GM12865 (cell line): ENCODE results near the gene NRP2.

Experiments used
- DNase-seq: peaks from one replicate; pipeline ENCODE4 v3.0.0; 2010; ENCODE audit warnings: low read depth
- H3K4me3 ChIP-seq: 2 replicates; pipeline ENCODE4 v1.5.1; 2011; ENCODE audit warnings: mild to moderate bottlenecking, low read depth, low read length, control low read depth
- CTCF ChIP-seq: IDR thresholded peaks from 2 replicates; pipeline ENCODE4 v1.5.1; 2011; ENCODE audit warnings: low read length, control low read depth, low read depth, inconsistent platforms; ENCODE audit not compliant: insufficient read depth; ENCODE audit errors: missing control alignments

The NRP2 gene

GRCh38 chr2:205808486-205809121 lies 126.3 kb downstream of the NRP2 start:
- DNase-seq, result no peak
- H3K4me3 ChIP-seq, result no peak overlapping the region
- TF ChIP-seq CTCF, result no peak

DNA sequence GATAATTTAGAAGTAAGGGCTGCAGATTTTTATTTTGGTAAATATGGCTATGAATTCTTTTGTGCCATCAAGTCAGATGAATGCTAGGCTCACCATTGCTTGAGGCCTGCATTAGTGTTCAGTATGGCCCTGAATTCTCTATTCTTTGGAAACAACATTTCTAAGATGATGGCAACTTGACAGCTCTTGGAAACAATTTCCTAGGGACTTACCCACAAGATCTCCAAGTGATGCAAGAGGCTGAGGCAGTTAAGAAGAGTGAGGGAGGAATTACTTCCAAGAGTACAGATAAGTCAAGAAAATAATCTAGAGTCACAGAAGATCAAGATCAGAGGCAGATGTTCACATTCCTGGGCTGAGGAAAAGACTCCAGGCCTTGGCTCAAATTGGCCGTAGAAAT lies 129.1 kb downstream of the NRP2 start:
- no peak for DNase-seq
- H3K4me3 ChIP-seq, result no peak overlapping the region
- no peak for TF ChIP-seq CTCF

GRCh38 chr2:205814039-205814364 lies 131.7 kb downstream of the NRP2 start:
- no peak for DNase-seq
- TF ChIP-seq CTCF, result no peak
- H3K4me3 ChIP-seq, result no peak overlapping the region

GRCh38 chr2:205815673-205816072 lies 133.4 kb downstream of the NRP2 start:
- TF ChIP-seq CTCF, result no peak
- H3K4me3 ChIP-seq, result no peak overlapping the region
- DNase-seq, result no peak

- no peak for TF ChIP-seq CTCF
- no peak for DNase-seq
- H3K4me3 ChIP-seq, result no peak overlapping the region
These were observed 134.0 kb downstream of the NRP2 start for GRCh38 chr2:205816268-205816667.

- no peak overlapping the region for H3K4me3 ChIP-seq
- no peak for DNase-seq
- TF ChIP-seq CTCF, result no peak
These were observed 140.3 kb downstream of the NRP2 start for GRCh38 chr2:205822579-205822978.

GRCh38 chr2:205827809-205828365 lies 145.6 kb downstream of the NRP2 start:
- H3K4me3 ChIP-seq, result no peak overlapping the region
- no peak for TF ChIP-seq CTCF
- no peak for DNase-seq
